B cell (primary cell): ENCODE measurements around the gene OS9.

Source experiments
- EZH2 ChIP-seq: IDR thresholded peaks from 2 replicates; pipeline ENCODE4 v1.6.1; 2012; ENCODE audit warnings: borderline replicate concordance, low read depth, mild to moderate bottlenecking, moderate library complexity, low read length; ENCODE audit not compliant: insufficient read depth, poor library complexity, severe bottlenecking
- TF ChIP-seq, protein P1 (sequence below): fragments of 200-600 bp; IDR thresholded peaks from one replicate; pipeline ENCODE4 v1.8.0; 2022; ENCODE audit warnings: antibody characterized with exemption, mild to moderate bottlenecking

DNA sequence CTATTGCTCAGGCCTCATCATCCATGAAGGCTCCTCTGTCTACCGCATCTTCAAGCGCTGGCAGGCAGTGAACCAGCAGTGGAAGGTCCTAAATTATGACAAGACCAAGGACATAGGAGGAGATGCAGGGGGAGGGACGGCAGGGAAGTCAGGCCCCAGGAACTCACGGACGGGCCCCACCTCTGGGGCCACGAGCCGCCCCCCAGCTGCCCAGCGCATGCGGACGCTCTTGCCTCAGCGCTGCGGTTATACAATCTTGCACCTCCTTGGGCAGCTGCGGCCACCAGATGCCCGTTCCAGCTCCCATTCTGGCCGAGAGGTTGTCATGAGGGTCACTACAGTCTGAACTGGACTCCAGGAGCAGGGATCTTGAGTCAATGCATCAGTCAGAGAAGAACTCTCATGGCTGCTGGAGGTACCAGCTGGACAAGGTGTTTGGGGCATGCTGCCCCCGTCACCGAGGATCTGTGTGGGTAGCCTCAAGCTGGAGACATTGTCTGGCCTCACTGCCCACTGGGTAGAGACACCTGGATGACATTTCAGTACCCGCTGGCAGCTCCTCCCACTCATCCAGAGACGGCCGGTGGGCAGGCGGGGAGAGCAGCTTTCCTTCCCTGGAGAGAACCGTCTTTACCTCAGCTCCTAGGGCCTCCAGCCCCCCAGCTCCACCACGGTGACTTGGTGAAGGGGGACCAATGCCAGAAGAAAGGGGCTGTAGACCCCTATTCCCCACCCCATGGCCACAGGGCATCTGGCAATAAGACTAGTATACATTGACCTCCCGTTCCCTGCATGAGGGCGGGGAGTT lies 64.8 kb downstream of the OS9 start:
- TF ChIP-seq, protein P1, sequence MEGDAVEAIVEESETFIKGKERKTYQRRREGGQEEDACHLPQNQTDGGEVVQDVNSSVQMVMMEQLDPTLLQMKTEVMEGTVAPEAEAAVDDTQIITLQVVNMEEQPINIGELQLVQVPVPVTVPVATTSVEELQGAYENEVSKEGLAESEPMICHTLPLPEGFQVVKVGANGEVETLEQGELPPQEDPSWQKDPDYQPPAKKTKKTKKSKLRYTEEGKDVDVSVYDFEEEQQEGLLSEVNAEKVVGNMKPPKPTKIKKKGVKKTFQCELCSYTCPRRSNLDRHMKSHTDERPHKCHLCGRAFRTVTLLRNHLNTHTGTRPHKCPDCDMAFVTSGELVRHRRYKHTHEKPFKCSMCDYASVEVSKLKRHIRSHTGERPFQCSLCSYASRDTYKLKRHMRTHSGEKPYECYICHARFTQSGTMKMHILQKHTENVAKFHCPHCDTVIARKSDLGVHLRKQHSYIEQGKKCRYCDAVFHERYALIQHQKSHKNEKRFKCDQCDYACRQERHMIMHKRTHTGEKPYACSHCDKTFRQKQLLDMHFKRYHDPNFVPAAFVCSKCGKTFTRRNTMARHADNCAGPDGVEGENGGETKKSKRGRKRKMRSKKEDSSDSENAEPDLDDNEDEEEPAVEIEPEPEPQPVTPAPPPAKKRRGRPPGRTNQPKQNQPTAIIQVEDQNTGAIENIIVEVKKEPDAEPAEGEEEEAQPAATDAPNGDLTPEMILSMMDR: no peak
- no peak for TF ChIP-seq EZH2
